Type B pancreatic cell (in vitro differentiated cells): ENCODE results near the gene ARHGAP33. TPM values are rescaled to one million over a fixed set of nuclear protein-coding genes. Genes with fewer than 3 reads are reported as not detected.

ENCODE experiments used
- DNase-seq: peaks from one replicate; pipeline ENCODE4 v3.0.0; 2021; ENCODE audit warnings: mixed read lengths; ENCODE audit not compliant: unreplicated experiment; ENCODE audit errors: extremely low spot score
- H3K27ac Mint-ChIP-seq: 2 replicates; pipeline ENCODE4 v1.8.0; 2021; ENCODE audit warnings: mild to moderate bottlenecking, mixed read lengths
- H3K27me3 Mint-ChIP-seq: 2 replicates; pipeline ENCODE4 v1.8.0; 2021; ENCODE audit warnings: mixed read lengths
- H3K36me3 Mint-ChIP-seq: 2 replicates; pipeline ENCODE4 v1.8.0; 2021; ENCODE audit warnings: mixed read lengths
- H3K4me1 Mint-ChIP-seq: one replicate; pipeline ENCODE4 v1.8.0; 2021; ENCODE audit warnings: mixed read lengths; ENCODE audit not compliant: unreplicated experiment
- H3K4me3 Mint-ChIP-seq: 2 replicates; pipeline ENCODE4 v1.8.0; 2021; ENCODE audit warnings: mild to moderate bottlenecking, mixed read lengths
- H3K9me3 Mint-ChIP-seq: 2 replicates; pipeline ENCODE4 v1.8.0; 2021; ENCODE audit warnings: mixed read lengths
- CTCF ChIP-seq: fragments of 200-600 bp; sonication (generic); conservative IDR thresholded peaks from 2 replicates; pipeline ENCODE4 v1.5.0; 2021; ENCODE audit warnings: antibody characterized with exemption, mild to moderate bottlenecking
- total RNA-seq: library from RNA; stranded (reverse); gene quantifications from 2 replicates; pipeline ENCODE4 v1.2.1, GENCODE V29; 2021; ENCODE audit warnings: low replicate concordance

The ARHGAP33 gene
- total RNA-seq, 1 donor from 2014 or later = 71.8 TPM

GRCh38 chr19:35754370-35755130, 20.8 kb upstream of the ARHGAP33 start:
- no peak for DNase-seq
- H3K9me3 Mint-ChIP-seq = no peaks in the 10 kb centered on the region
- peak overlapping the region; percentile 62 for H3K27ac Mint-ChIP-seq
- peaks cover 4% of the 10 kb centered on the region for H3K36me3 Mint-ChIP-seq
- TF ChIP-seq CTCF = no peak
- H3K27me3 Mint-ChIP-seq = peaks cover 14% of the 10 kb centered on the region
- H3K4me3 Mint-ChIP-seq = peak overlapping the region; percentile 65
- peaks cover 9% of the 10 kb centered on the region for H3K4me1 Mint-ChIP-seq

- Mint-ChIP-seq H3K36me3 (peaks cover 4% of the 10 kb centered on the region), H3K4me3 (peak overlapping the region; percentile 65), H3K27me3 (peaks cover 14% of the 10 kb centered on the region), H3K27ac (peak overlapping the region; percentile 62), H3K9me3 (no peaks in the 10 kb centered on the region), H3K4me1 (peaks cover 9% of the 10 kb centered on the region)
- no peak for TF ChIP-seq CTCF
- DNase-seq = no peak
Measured at GRCh38 chr19:35755131-35755549, 20.2 kb upstream of the ARHGAP33 start.

- Mint-ChIP-seq H3K4me3 (peak overlapping the region; percentile 77), H3K9me3 (no peaks in the 10 kb centered on the region), H3K27me3 (peaks cover 14% of the 10 kb centered on the region), H3K4me1 (peaks cover 9% of the 10 kb centered on the region), H3K27ac (peak overlapping the region; percentile 66), H3K36me3 (peaks cover 4% of the 10 kb centered on the region)
- DNase-seq = no peak
- TF ChIP-seq CTCF = no peak
Measured at GRCh38 chr19:35755550-35756376, 19.6 kb upstream of the ARHGAP33 start.

GRCh38 chr19:35756377-35757230, 18.8 kb upstream of the ARHGAP33 start, which contains the start of gene HSPB6:
TSS of gene HSPB6 (minus strand) at chr19:35757029. CDS start at chr19:35757008, 21 bp downstream.
- peaks cover 14% of the 10 kb centered on the region for H3K27me3 Mint-ChIP-seq
- H3K27ac Mint-ChIP-seq = peak within 1 kb of the TSS; percentile 97

More at GRCh38 chr19:35756377-35757230, 18.8 kb upstream of the ARHGAP33 start, which contains the start of gene HSPB6:
- peaks cover 4% of the 10 kb centered on the region for H3K36me3 Mint-ChIP-seq
- no peak for DNase-seq
- TF ChIP-seq CTCF = no peak
- H3K9me3 Mint-ChIP-seq = no peaks in the 10 kb centered on the region
- H3K4me3 Mint-ChIP-seq = peak within 1 kb of the TSS; percentile 99
- H3K4me1 Mint-ChIP-seq = peaks cover 9% of the 10 kb centered on the region
